GM20431 (cell line): ENCODE results near the gene PRPF18.
"Not testable (repeated sequence)": the region's sequence is repeated elsewhere in the genome, so short reads cannot be mapped to it uniquely, and the experiment has no call there.

Source experiments
- in situ Hi-C: fragments of 300-500 bp; cut with MseI, MboI; formaldehyde crosslinking; loops from one replicate; pipeline ENCODE4 v1.15.0; 2020; ENCODE audit warnings: low sequenced_read_pairs; ENCODE audit not compliant: unreplicated experiment

PRPF18 gene, protein sequence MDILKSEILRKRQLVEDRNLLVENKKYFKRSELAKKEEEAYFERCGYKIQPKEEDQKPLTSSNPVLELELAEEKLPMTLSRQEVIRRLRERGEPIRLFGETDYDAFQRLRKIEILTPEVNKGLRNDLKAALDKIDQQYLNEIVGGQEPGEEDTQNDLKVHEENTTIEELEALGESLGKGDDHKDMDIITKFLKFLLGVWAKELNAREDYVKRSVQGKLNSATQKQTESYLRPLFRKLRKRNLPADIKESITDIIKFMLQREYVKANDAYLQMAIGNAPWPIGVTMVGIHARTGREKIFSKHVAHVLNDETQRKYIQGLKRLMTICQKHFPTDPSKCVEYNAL

DNA sequence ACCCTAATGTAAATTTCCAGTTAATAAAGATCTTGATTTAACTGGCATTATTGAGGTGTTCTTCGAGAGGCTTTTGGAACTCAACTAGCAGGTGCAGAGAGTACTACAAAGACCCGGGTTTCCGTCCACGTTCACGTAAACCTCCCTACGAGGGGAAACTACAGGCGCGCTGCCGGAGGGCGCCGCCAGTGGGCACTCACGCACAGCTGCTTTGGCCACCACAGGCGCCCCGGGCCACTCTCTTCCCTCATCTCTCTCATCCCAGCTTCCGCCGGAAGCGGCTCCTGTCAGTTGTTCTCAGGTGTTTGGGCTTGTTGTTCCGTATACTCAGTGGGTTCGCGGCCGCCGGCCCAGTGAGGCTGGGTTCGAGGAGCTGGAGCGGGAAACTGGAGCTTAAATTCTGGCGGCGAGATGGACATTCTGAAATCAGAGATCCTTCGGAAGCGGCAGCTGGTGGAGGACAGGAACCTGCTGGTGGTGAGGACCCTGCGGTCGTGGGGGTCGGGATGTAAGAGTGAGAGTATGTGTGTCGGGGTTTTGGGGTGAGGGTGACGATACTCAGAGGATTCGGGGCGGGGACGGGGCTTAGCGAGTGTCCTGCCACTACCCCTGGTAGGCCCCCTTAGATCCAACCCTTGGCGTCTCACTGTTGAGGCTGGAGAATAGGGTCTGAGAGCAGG, at the start of gene PRPF18:
TSS of gene PRPF18 (plus strand) at position 290 of the 680 bp plus-strand sequence. CDS start at position 412, 122 bp downstream.
- in situ Hi-C loops, result no loop called here

DNA sequence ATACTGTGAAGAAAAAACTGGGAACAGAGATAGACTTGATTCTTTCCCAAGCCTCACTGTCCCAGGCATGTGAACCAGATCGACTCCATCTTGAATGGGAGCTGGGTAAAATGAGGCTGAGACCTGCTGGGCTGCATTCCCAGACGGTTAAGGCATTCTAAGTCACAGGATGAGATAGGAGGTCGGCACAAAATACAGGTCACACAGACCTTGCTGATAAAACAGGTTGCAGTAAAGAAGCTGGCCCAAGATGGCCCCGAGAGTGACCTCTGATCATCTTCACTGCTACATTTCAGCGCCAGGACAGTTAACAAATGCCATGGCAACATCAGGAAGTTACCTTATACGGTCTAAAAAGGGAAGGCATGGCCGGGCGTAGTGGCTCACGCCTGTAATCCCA, 48.8 kb upstream of the PRPF18 start:
- in situ Hi-C loops, result not testable (repeated sequence)

DNA sequence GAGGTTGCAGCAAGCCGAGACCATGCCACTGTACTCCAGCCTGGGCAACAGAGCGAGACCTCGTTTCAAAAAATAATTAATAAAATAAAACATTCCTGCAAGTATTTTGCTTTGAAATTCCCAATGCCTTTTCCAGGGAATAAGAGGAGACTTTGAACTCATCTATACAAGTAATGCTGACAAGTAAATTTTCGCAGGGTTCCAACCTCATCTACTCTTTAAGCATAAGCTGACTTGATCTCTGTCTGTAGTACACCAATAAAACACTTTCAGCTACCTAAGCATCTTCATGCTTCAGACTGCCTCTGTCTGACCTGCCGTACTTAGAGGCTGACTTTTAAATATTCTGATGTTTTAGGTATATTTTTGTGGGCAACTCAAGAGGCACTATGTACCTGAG, 44.2 kb upstream of the PRPF18 start:
- in situ Hi-C loops, result no loop called here

DNA sequence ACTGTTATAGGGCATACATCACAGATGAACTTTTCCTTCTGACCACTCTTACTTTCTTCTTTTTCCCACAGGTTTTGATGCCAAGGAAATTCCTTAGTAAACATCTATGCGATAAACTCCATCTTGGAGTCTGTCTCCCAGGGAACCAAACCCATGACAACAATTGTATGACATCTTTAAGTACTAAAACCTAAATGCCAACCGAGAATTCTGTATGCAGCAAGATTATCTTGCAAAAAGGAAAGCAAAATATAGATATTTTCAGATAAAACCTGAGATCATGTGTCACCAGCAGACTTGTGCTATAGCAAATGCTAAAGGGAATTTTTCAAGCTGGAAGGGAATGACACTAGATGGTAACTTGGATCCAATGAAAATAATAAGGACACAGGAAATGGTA, 36.0 kb upstream of the PRPF18 start:
- in situ Hi-C loops, result no loop called here

DNA sequence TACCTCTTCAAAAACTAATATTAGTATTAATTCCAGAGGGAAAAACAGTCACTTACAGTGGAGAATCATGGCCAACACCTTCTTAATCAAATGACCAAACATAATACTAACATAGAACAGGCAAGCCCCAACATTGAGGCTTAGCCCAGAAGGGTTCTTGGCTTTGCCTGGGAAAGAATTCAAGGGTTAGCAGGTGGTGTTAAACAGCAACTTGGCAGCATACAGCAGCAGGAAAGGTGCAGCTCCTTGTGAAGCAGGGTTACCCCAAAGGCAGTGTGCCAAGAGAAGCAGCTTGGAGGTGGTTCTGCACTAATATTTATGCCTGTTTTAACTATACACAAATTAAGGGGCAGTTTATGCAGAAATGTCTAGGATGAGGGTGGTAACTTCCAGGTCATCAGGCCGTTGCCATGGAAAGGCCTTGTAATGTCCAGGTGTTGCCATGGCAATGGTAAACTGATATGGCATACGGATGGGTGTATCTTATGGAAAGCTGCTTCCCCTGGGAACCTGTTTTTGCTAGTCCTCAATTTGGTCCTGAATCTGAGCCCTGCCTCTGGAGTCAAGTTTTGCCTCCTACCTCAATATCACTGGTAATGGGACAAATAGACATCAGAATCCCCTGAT, 30.8 kb upstream of the PRPF18 start:
- in situ Hi-C loops, result no loop called here

DNA sequence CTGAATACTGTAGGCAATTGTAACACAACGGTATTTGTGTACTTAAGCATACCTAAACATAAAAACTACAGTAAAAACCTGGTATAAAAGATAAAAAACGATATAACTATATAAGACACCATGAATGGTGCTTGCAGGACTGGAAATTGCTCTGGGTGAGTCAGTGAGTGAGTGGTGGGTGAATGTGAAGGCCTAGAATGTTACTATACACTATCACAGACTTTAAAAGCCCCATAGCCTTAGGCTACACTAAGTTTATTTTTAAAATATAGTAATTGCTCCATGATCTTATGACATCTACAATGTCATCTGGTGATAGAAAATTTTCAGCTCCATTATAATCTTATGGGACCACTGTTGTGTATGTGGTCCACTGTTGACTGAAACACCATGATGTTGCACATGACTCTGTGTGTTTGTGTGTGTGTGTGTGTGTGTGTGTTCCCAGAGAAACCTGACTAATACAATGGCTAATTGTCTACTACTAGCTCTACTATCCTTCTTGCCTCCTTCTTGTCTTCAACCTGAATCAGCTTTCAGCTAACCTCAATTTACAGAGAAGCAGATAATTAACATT, 27.6 kb upstream of the PRPF18 start:
- in situ Hi-C loops, result no loop called here

DNA sequence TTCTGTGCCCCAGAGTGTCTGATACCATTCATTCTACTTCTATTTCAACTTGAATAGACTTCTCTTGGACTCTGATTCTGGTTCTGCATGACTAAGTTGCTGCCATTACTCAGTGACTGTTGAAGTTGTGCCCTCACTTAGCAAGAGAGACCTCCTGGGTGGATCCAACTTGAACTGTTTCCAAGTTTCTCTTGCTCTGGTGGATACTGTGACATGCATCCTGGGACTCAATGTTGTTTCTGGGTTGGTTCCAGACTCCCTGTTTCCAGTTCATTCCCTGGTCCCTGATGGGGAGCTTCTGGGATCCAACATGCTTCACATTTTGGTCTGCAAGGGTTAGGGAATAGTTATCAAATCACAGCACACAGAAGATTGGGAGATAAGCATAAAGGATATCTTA, 26.2 kb upstream of the PRPF18 start:
- in situ Hi-C loops, result no loop called here

DNA sequence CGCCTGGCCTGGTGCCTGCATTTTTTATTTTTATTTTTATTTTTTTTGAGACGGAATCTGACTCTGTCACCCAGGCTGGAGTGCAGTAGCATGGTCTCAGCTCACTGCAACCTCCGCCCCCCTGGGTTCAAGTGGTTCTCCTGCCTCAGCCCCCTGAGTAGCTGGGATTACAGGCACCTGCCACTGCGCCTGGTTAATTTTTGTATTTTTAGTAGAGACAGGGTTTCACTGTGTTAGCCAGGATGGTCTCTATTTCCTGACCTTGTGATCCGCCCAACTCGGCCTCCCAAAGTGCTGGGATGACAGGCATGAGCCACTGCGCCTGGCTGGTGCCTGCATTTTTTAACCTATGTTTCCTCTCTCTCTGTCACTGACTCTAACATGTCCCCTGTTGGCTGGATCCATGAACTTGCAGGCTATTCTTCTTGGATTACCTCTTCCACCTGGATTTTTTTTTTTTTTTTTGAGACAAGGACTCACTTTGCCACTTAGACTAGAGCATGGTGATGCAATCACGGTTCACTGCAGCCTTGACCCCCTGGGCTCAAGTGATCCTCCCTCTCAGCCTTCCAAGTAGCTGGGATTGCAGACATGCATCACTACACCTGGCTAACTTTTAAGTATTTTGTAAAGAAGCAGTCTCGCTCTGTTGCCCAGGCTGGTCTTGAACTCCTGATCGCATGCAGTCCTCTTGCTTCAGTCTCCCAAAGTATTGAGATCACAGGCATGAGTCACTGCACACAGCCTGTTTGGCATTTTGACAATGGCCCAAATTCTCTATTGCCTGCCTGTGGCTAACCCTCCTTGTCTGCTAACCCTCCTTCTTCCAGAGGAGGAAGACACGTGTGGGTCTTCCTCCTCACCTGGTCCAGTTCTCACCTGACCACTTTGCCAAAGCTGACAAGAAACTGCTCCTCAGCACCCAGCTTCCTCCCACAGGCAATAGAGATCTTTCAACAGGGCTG, 23.0 kb upstream of the PRPF18 start:
- in situ Hi-C loops, result no loop called here

DNA sequence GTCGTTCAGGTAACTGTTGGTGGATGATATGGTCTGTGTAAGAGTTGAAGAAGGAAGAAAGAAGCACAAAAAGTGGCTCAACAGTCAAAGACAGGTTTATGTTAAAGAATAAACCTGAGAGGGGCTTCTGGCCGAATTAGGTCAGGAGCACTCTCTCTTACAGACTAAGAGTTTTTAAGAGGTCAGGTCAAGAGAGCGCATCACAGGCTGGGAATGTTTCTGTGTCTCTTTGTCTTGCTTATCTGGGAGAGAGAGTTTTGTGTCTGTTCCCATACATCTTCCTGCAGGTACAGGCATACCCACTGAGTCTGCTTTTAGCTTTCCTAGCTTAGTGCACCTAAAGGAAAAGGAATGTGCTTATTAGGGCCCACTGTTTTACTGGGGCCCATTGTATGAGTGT, 22.2 kb upstream of the PRPF18 start:
- in situ Hi-C loops, result no loop called here

DNA sequence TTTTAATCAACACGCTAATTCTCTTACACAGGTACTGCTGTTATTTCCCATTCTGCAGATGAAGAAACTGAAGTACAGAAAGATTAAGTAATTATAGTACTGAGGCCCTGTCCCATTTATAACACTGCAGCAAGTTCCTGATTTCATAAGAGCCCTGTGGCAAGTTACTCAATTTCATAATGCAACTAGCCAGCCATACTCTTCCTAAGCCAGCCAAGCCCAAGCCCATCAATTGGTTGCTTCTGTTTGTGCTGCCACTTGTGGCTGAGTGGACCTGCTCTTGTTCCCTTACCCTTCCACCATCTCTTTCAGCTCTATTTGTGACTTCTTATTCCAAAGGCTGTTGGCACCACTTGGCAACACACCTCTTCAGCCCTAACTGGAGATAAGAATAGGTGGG, 19.7 kb upstream of the PRPF18 start:
- in situ Hi-C loops, result no loop called here

DNA sequence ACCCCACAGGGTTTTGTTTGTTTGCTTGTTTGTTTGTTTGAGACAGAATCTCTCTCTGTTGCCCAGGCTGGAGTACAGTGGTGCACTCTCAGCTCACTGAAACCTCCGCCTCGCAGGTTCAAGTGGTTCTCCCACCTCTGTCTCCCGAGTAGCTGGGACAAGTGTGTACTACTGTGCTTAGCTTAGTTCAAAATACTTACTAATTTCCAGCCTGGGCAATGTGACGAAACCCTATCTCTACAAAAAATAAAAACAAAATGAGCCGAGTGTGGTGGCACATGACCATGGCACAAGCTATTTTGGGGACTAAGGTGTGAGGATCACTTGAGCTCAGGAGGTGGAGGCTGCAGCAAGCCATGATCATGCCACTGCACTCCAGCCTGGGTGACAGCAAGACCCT, 15.2 kb upstream of the PRPF18 start:
- in situ Hi-C loops, result no loop called here

DNA sequence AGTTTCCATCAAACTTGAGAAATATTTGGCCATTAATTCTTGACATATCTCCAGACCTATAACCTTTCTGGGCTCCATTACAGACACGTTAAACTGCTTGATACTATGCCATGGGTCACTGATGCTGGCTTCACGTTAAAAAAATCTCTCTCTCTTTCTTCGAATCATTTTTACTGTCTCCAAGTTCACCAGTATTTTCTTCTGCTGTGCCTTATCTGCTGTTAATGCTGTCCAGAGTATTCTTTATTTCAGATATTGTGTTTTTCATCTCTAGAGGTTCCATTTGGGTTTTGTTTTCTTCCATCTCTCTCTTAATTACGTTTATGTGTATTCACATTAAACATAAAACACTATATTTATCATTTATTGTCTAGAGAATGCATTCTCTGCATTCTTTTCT, 12.8 kb upstream of the PRPF18 start:
- in situ Hi-C loops, result no loop called here

DNA sequence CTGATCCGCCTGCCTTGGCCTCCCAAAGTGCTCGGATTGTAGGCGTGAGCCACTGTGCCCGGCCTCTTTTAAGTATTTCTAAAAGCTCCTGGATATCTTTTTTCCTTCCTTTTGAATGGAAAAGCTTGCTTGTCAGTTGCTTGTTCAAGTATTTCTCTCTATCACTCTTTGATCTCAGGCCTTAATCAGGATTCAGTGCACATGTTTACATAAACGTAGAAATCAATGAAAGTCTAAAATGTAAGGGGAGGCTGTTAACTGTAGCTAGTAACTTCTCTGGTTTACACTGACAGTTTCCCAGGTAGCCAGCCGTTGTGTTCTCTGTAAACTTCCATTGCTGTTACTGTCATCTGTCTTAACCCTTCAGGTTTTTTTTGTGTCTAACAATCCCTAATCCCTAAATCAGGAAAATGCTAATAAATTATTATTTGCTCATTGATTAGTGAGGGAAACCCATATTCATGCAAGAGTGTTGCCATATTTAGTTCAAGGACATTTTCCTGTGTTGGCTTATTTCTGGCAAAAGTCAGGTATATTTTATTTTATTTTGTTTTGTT, 1.5 kb upstream of the PRPF18 start:
- in situ Hi-C loops, result no loop called here

DNA sequence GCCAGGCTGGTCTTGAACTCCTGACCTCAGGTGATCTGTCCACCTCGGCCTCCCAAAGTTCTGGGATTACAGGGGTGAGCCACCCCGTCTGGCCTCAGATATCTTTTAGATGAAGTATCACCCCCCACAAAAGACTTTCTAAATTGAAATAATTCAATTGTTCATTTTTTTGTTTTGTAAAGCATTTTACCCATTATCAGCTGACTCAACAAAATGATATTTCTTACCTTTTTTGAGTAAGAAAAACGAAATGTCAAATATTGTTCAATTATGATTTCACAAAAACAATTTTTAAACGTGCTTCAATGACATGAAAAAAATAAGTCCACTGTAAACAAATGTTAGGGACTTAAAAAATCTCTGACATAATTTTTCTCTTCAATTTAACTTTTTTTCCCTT, 822 bp upstream of the PRPF18 start:
- in situ Hi-C loops, result no loop called here

DNA sequence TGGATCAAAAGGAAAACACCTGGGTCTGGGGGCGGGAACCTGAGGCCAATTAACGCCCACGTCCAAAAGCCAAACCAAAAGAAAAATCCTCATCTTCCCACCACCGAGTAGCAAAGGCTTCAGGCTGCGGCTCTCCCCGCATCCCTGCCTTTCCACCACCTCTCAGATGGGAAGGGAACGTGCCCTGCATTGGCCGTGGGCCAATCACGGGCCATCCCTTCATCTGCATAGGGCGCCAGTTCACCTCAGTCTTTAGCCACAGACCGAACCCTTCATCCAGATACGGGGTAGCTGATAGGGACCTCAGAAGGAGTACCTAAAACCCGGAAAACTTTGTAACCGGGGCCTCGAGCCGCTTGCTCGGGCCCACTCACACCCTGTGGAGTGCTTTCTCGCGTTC, 626 bp downstream of the PRPF18 start:
- in situ Hi-C loops, result no loop called here

DNA sequence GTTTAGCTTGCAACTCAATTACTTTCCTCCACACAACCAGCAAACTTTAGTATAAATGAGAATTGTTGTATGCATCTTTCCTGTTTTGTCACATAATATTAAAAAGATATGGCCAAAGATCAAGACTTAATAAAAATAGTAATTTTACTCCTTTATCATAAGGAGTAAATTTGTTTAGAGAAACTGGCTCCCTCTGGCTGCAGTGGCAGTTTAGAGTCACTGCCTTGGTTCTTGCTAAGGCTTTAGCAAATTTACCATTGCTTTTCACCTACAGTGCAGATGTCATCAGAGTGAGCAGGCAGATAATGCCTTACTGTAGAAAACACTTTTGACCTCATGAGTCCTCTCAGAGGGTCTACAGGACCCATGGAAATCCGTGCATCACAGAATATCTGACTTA, 2.6 kb downstream of the PRPF18 start:
- in situ Hi-C loops, result no loop called here

DNA sequence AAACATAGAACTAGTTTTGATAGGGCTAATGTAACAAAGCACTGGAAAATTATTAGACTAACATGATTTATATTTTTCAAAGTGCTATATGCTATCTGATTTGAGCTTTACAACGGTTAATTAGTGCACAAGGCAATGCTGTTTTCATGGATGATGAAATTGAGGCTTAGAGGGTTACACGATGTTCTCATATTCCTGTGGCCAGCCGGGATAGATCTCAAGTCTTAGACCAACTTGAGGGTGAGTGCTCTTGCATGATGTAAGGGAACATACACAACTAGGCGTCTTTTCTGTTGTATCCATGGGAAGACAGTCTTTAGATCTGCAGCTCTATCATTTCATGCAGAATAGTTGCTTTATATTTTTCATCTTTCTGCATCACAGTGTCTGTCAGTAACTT, 4.1 kb downstream of the PRPF18 start:
- in situ Hi-C loops, result no loop called here

DNA sequence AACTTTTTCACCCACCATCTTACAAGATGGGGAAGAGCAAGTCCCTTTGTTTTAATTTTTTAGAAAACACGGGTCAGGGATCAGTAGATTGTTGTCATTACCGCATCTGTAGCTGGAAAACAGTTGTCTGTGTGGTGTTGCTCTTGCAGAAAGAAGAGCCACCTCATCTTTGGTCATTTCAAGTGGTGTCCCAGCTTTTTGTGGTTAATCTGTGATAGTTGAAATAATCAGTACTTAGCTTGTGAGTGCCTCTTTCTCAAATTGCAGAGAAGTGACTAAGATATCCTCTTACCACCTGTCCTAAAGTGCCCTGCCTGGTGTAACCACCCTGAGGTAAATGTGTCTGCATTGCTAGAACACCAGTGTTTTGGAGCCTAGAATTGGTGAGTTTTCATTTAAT, 5.5 kb downstream of the PRPF18 start:
- in situ Hi-C loops, result no loop called here

DNA sequence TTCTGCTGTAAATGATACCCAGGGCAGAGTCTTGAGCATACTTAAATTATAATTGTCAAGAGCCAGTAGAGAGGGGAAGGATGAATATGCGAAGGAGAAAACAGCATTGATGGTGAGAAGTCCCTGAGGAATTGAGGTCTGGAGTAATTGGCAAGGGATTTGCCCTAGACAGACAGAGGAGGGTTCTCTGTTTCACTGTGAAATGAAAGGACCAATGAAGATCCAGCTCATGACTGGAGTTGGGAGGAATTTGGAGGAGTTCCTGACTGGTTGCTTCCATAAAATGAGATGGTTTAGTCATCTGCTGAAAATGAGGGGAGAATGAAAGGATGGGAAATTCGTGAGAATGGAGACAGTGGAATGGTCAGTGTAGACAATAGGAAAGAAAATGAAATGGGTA, 6.8 kb downstream of the PRPF18 start:
- in situ Hi-C loops, result no loop called here

DNA sequence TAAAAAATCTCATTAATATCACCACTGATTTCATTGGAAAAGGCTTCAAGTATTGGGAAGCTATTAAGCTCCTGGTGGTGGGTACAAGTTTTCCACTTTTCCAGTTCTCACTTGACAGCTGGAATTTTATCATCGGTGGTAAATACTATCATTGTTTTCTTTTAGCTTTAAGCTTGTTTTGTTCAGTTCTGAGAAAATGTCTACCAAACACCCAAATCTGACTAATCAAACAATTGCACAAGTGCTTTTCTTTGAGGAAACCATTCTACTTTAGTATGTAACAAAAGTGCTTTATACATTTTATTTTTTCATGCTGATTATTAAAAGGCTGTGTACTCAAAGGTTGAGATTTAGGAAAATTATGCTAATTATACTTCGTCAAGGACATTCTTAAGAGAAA, 7.9 kb downstream of the PRPF18 start:
- in situ Hi-C loops, result no loop called here
